HFF-Myc (cell line): ENCODE results near the gene RNF145.

Experiments used
- DNase-seq: peaks from one replicate; pipeline ENCODE4 v3.0.0-alpha.2; 2011; ENCODE audit warnings: low read depth; ENCODE audit errors: extremely low read depth
- H3K4me3 ChIP-seq: replicated peaks from 2 replicates; pipeline ENCODE4 v1.5.1; 2011; ENCODE audit warnings: low read depth, mild to moderate bottlenecking, control low read depth, low read length
- TF ChIP-seq, protein P1 (sequence below): IDR thresholded peaks from 2 replicates; pipeline ENCODE4 v1.5.1; 2012; ENCODE audit warnings: mild to moderate bottlenecking, low read depth, low read length, control low read depth; ENCODE audit errors: missing control alignments

The RNF145 gene

DNA sequence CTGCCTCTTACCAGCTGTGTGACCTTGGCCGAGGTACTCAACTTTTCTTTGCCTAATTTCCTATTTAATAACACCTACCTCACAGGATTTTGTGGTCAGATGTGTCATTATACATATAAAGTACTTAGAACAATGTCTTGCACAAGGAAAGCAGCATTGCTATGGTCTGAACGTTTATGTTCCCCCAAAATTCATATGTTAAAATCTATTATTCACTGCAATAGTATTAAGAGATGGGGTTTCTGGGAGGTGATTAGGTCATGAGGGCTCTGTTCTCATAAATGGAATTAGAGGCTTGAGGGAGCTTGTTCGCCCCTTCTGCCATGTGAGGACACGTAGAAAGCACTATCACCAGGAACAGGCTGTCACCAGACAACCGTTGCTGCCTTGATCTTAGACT lies 10.9 kb upstream of the RNF145 start:
- no peak for DNase-seq
- H3K4me3 ChIP-seq: no peak overlapping the region
- TF ChIP-seq, protein P1, sequence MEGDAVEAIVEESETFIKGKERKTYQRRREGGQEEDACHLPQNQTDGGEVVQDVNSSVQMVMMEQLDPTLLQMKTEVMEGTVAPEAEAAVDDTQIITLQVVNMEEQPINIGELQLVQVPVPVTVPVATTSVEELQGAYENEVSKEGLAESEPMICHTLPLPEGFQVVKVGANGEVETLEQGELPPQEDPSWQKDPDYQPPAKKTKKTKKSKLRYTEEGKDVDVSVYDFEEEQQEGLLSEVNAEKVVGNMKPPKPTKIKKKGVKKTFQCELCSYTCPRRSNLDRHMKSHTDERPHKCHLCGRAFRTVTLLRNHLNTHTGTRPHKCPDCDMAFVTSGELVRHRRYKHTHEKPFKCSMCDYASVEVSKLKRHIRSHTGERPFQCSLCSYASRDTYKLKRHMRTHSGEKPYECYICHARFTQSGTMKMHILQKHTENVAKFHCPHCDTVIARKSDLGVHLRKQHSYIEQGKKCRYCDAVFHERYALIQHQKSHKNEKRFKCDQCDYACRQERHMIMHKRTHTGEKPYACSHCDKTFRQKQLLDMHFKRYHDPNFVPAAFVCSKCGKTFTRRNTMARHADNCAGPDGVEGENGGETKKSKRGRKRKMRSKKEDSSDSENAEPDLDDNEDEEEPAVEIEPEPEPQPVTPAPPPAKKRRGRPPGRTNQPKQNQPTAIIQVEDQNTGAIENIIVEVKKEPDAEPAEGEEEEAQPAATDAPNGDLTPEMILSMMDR: no peak

DNA sequence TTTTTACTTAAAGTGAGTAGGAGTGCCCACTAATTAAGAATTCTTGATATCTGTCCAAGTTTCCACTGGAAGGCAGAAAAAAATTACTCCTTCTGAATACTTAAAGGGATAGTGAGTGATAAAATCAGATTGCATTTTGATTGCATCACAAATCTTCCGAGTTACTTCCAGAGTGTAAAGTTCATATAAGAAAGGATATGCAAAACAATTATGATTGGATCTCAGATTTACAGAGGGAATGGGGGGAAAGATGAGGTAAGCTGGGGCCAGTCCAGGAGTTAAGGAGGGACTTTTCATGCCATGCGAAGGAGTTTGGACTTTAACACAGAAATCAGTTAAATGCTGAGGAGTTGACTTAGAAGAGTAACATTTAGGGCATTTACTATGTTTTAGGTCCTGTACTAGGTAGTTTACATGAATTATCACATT lies 9.3 kb upstream of the RNF145 start:
- TF ChIP-seq, protein P1: no peak
- DNase-seq: no peak

DNA sequence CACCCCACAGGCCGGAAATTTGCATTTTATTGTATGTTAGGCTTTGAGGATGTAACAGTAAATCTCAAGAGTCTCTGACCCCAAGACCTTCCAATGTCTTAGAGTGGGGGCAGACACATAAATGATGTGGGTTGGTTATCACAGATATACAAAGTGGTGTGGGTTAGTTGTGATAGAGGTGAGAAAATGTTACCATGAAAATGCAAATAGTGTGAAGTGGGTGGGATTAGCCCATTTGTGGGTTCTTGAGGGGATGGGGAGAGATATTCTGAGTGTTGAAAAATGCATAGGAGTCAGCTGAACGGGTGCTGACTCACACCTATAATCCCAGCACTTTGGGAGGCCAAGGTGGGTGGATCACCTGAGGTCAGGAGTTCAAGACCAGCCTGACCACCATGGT lies 7.9 kb upstream of the RNF145 start:
- no peak overlapping the region for H3K4me3 ChIP-seq
- no peak for DNase-seq
- TF ChIP-seq, protein P1: no peak

More for the DNA sequence above, 9.3 kb upstream of the RNF145 start:
- no peak overlapping the region for H3K4me3 ChIP-seq

DNA sequence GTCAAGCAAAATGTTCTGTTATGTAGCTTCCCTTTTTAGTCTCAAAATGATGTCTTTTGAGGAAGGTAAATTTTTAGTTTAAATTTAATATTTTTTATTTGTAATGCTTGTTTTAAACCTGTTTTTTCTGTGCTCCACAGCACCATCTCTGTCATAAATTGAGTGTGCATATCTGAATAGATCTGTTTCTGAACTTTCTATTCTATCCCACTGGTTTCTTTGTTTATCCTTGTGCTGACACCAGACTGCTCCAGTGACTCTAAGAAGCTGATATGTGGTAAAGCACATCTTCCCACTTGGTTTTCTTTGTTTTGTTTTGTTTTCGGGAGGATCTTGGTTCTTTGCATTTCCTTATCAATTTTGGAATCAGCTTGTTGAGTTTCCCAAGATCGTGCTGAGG lies 7.1 kb upstream of the RNF145 start:
- H3K4me3 ChIP-seq: no peak overlapping the region
- no peak for DNase-seq
- TF ChIP-seq, protein P1: no peak

DNA sequence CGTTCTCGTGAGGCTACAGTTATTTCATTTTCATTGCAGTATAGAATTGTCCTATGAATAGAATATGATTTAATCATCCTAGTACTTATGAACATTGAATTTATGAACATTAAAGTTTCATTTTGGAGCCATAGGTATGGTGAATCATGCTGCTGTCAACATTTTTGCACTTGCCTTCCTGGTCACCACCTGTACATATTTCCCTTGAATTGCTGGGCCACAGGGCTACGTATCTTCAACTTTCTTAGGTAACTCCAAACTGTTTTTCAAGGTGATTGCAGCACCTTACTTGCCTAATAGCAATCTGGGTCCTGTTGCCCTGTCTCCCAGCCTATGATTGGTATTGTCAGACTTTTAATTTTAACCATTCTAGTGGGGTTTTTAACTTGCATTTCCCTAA lies 6.5 kb upstream of the RNF145 start:
- no peak for DNase-seq
- TF ChIP-seq, protein P1: no peak
- H3K4me3 ChIP-seq: no peak overlapping the region

DNA sequence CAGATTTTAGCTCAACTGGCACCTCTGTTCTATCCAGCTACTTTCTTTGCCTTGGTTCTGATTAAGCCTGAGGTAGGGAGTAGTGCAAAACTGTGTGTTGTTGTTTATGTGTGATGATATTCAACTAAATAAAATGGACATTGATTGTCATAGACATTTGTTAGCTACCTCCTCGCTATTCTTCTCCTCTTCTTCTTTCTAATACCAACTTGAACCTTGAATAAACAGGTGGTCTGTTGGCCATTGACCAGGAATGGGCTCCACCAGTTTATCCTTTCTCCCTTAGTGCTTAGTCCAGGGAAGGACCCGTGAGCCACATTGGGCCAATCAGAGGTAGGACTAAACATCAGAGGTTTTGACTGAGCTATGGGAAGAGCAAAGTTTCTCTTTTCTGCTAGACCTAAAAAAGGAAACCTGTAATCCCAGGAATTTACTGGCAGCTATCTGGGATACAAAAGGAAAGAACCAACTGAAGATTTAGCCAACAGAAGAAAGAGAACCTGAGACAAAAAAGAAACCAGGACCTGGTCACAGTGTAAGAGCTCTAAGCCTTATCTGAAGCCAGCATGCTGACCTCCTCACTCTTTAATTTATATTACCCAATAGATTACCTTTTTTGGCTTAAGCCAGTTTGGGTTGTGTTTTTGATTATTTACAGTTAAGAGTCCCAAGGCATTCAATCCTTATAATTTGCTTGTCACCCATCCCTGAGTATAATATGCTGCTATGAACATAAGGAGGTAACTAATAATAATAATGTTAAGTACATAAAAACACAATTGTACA lies 5.3 kb upstream of the RNF145 start:
- DNase-seq: no peak
- TF ChIP-seq, protein P1: no peak
- no peak overlapping the region for H3K4me3 ChIP-seq
